GM23338 (cell line): ENCODE data around the gene EGFR. TPM values are rescaled to one million over a fixed set of nuclear protein-coding genes. Genes with fewer than 3 reads are reported as not detected.

Experiments
- ATAC-seq: fragments of 200-7000 bp; cut with Tn5 transposase; 3 replicates; pipeline ENCODE4 v1.9.1; 2020
- DNase-seq: peaks from one replicate; pipeline ENCODE4 v3.0.0-alpha.2; 2015; ENCODE audit warnings: low spot score
- H2AFZ ChIP-seq: fragments of 200-600 bp; sonication (generic); 2 replicates; pipeline ENCODE4 v1.8.0; 2016; ENCODE audit warnings: antibody characterized with exemption, mild to moderate bottlenecking, moderate library complexity
- H3F3A ChIP-seq: fragments of 200-600 bp; sonication (generic); replicated peaks from 2 replicates; pipeline ENCODE4 v1.8.0; 2017; ENCODE audit warnings: antibody characterized with exemption, mixed run types, low read depth
- H3K27ac ChIP-seq: fragments of 200-600 bp; sonication (generic); 2 replicates; pipeline ENCODE4 v1.6.1; 2016; ENCODE audit warnings: low read depth
- H3K27me3 ChIP-seq: fragments of 200-600 bp; sonication (generic); 2 replicates; pipeline ENCODE4 v1.8.0; 2016; ENCODE audit warnings: mild to moderate bottlenecking, mixed run types, moderate library complexity; ENCODE audit not compliant: insufficient read depth
- H3K36me3 ChIP-seq: fragments of 200-600 bp; sonication (generic); 2 replicates; pipeline ENCODE4 v1.8.0; 2016; ENCODE audit warnings: mild to moderate bottlenecking; ENCODE audit not compliant: insufficient read depth
- H3K4me1 ChIP-seq: fragments of 200-600 bp; sonication (generic); 2 replicates; pipeline ENCODE4 v1.8.0; 2016; ENCODE audit warnings: mild to moderate bottlenecking, moderate library complexity; ENCODE audit not compliant: insufficient read depth
- H3K4me2 ChIP-seq: fragments of 200-600 bp; sonication (generic); 2 replicates; pipeline ENCODE4 v1.7.1; 2017; ENCODE audit warnings: mixed run types
- H3K4me3 ChIP-seq: fragments of 200-600 bp; sonication (generic); 2 replicates; pipeline ENCODE4 v1.6.1; 2016; ENCODE audit warnings: mixed run types
- H3K79me2 ChIP-seq: fragments of 200-600 bp; sonication (generic); replicated peaks from 2 replicates; pipeline ENCODE4 v1.8.0; 2017; ENCODE audit warnings: mild to moderate bottlenecking; ENCODE audit not compliant: insufficient read depth
- H3K9me2 ChIP-seq: fragments of 200-600 bp; sonication (generic); 2 replicates; pipeline ENCODE4 v1.8.0; 2017; ENCODE audit not compliant: insufficient read depth
- H4K20me1 ChIP-seq: fragments of 200-600 bp; sonication (generic); replicated peaks from 2 replicates; pipeline ENCODE4 v1.8.0; 2017; ENCODE audit warnings: mild to moderate bottlenecking; ENCODE audit not compliant: insufficient read depth
- H3K27ac Mint-ChIP-seq: 2 replicates; pipeline ENCODE4 v1.8.0; 2020; ENCODE audit warnings: inconsistent platforms, mild to moderate bottlenecking, moderate library complexity, mixed read lengths
- H3K27me3 Mint-ChIP-seq: 3 replicates; pipeline ENCODE4 v1.8.0; 2022; ENCODE audit warnings: low read depth, mild to moderate bottlenecking, moderate library complexity, mixed read lengths, inconsistent platforms; ENCODE audit not compliant: insufficient read depth, poor library complexity
- H3K36me3 Mint-ChIP-seq: 3 replicates; pipeline ENCODE4 v1.8.0; 2021; ENCODE audit warnings: low read depth, mild to moderate bottlenecking, inconsistent platforms, moderate library complexity, mixed read lengths
- H3K4me1 Mint-ChIP-seq: 3 replicates; pipeline ENCODE4 v1.8.0; 2020; ENCODE audit warnings: mild to moderate bottlenecking, inconsistent platforms, mixed read lengths
- H3K4me3 Mint-ChIP-seq: 3 replicates; pipeline ENCODE4 v1.8.0; 2021; ENCODE audit warnings: moderate library complexity, mild to moderate bottlenecking, inconsistent platforms, mixed read lengths
- H3K9me3 Mint-ChIP-seq: 3 replicates; pipeline ENCODE4 v1.8.0; 2020; ENCODE audit warnings: moderate library complexity, mild to moderate bottlenecking, inconsistent platforms, mixed read lengths
- CREB1 ChIP-seq: fragments of 250-450 bp; sonication (Bioruptor Pico); IDR thresholded peaks from 2 replicates; pipeline ENCODE4 v1.5.0; 2020; ENCODE audit warnings: low read depth, mild to moderate bottlenecking, moderate library complexity
- EZH2phosphoT487 ChIP-seq: fragments of 200-600 bp; sonication (generic); IDR thresholded peaks from one replicate; pipeline ENCODE4 v1.8.1; 2018; ENCODE audit warnings: antibody characterized with exemption; ENCODE audit not compliant: unreplicated experiment
- JUNB ChIP-seq: IDR thresholded peaks from one replicate; pipeline ENCODE4 v1.6.1; 2016; ENCODE audit warnings: antibody characterized with exemption; ENCODE audit not compliant: unreplicated experiment
- POLR2AphosphoS5 ChIP-seq: IDR thresholded peaks from 2 replicates; pipeline ENCODE4 v1.6.1; 2016; ENCODE audit warnings: antibody characterized with exemption, low read depth
- REST ChIP-seq: IDR thresholded peaks from one replicate; pipeline ENCODE4 v1.6.1; 2018; ENCODE audit warnings: antibody characterized with exemption; ENCODE audit not compliant: unreplicated experiment
- STAT1 ChIP-seq: IDR thresholded peaks from one replicate; pipeline ENCODE4 v1.6.1; 2016; ENCODE audit warnings: antibody characterized with exemption; ENCODE audit not compliant: unreplicated experiment
- ZNF114 ChIP-seq: fragments of 250-450 bp; sonication (Bioruptor Pico); IDR thresholded peaks from 2 replicates; pipeline ENCODE4 v1.5.0; 2020; ENCODE audit warnings: mild to moderate bottlenecking, moderate library complexity
- polyA plus RNA-seq: library from polyadenylated mRNA; unstranded; fragments of >200 nt; fragmentation: Nextera tagmentation; extraction: Ambion mirVana; gene quantifications from 2 replicates; pipeline ENCODE4 v1.2.1, GENCODE V29; 2016
- total RNA-seq: library from RNA; depleted of rRNA; stranded (reverse); fragments of >200 nt; shearing (Covaris generic); gene quantifications from 2 replicates; pipeline ENCODE4 v1.2.3, GENCODE V29; 2014
- TF ChIP-seq, protein P1 (sequence below), 2 experiments: fragments of 200-600 bp in 1 of 2; sonication (generic) in 1 of 2; conservative IDR thresholded peaks; 2 replicates each; pipeline versions ENCODE4 v1.5.1 to v1.6.1; 2016 to 2017; ENCODE audit warnings: antibody characterized with exemption in 2 of 2, low read depth in 2 of 2, mild to moderate bottlenecking in 2 of 2, moderate library complexity in 1 of 2

The EGFR gene
- total and polyA plus RNA-seq, 2 experiments from 2014 or later: 1.5 to 4.5 TPM

DNA sequence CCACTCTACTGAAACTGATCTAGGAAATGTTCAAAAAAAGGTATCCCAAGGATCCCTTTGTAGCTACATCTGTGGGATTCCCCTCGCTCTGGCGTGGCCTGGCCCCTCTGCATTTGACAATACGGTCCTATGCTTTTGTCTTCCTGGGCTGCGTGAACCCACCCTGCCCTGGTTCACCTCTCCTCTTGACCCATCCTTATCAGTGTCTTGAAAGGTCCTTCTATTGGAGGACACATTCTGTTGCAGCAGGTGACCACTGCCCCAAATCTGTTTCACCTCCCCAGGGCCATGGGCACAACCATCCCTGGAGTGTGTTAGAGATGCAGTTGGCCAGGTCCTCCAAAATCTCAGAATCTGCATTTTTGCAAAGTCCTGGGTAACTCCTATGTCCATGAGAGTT lies 100.8 kb downstream of the EGFR start:
- Histone ChIP-seq H3K4me2 (no peak overlapping the region), H3K4me3 (no peak overlapping the region), H3K79me2 (no peaks in the 10 kb centered on the region), H3F3A (no peaks in the 10 kb centered on the region), H3K27me3 (no peaks in the 10 kb centered on the region), H3K9me2 (no peaks in the 10 kb centered on the region), H4K20me1 (no peaks in the 10 kb centered on the region), H3K4me1 (no peaks in the 10 kb centered on the region), H3K36me3 (no peaks in the 10 kb centered on the region), H2AFZ (no peak overlapping the region), H3K27ac (no peak overlapping the region)
- no peaks in the 10 kb centered on the region for H3K4me1 Mint-ChIP-seq
- no peak for ATAC-seq
- no peaks in the 10 kb centered on the region for H3K9me3 Mint-ChIP-seq
- H3K36me3 Mint-ChIP-seq: no peaks in the 10 kb centered on the region
- TF ChIP-seq POLR2AphosphoS5 (no peak), ZNF114 (CRISPR knock-in tag) (no peak)
- no peak for DNase-seq
- no peak overlapping the region for H3K4me3 Mint-ChIP-seq
- no peak overlapping the region for H3K27ac Mint-ChIP-seq
- no peaks in the 10 kb centered on the region for H3K27me3 Mint-ChIP-seq

DNA sequence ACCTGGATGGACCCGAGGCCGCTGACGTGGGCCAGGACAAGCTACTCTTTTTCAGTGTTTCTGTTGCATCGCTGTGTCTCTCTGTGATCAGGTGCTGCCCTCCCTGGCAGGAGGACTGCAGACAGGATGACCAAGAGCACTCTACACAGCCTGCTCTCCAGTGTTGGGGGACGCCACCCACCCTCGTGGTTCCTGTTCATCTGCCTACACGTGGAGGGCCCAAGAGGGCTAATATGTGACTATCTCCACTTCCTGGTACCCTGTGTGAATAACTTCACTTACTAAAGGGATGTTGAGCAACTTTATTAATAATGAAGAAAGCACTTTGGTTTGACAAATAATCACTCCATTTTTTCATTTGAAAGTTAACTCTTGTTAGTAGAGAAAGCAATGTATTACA lies 101.3 kb downstream of the EGFR start:
- Histone ChIP-seq H3K27me3 (no peaks in the 10 kb centered on the region), H3F3A (no peaks in the 10 kb centered on the region), H2AFZ (no peak overlapping the region), H4K20me1 (no peaks in the 10 kb centered on the region), H3K9me2 (no peaks in the 10 kb centered on the region), H3K4me1 (no peaks in the 10 kb centered on the region), H3K4me2 (no peak overlapping the region), H3K79me2 (no peaks in the 10 kb centered on the region), H3K36me3 (no peaks in the 10 kb centered on the region), H3K27ac (no peak overlapping the region), H3K4me3 (no peak overlapping the region)
- Mint-ChIP-seq H3K9me3 (no peaks in the 10 kb centered on the region), H3K4me3 (no peak overlapping the region), H3K27me3 (no peaks in the 10 kb centered on the region), H3K4me1 (no peaks in the 10 kb centered on the region), H3K36me3 (no peaks in the 10 kb centered on the region), H3K27ac (no peak overlapping the region)
- TF ChIP-seq POLR2AphosphoS5 (no peak), CREB1 (CRISPR knock-in tag) (no peak), REST (no peak), JUNB (no peak), STAT1 (no peak), EZH2phosphoT487 (no peak), ZNF114 (CRISPR knock-in tag) (no peak)
- TF ChIP-seq, protein P1, sequence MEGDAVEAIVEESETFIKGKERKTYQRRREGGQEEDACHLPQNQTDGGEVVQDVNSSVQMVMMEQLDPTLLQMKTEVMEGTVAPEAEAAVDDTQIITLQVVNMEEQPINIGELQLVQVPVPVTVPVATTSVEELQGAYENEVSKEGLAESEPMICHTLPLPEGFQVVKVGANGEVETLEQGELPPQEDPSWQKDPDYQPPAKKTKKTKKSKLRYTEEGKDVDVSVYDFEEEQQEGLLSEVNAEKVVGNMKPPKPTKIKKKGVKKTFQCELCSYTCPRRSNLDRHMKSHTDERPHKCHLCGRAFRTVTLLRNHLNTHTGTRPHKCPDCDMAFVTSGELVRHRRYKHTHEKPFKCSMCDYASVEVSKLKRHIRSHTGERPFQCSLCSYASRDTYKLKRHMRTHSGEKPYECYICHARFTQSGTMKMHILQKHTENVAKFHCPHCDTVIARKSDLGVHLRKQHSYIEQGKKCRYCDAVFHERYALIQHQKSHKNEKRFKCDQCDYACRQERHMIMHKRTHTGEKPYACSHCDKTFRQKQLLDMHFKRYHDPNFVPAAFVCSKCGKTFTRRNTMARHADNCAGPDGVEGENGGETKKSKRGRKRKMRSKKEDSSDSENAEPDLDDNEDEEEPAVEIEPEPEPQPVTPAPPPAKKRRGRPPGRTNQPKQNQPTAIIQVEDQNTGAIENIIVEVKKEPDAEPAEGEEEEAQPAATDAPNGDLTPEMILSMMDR (conservative IDR thresholded peaks at IDR 0.05; ENCODE audit: low read depth in 2 of 2): peak in 1 of 2 experiments; percentile 31; a peak in 2 of 4 replicates
- ATAC-seq (no peak), DNase-seq (no peak)
